ENCODE data around the gene TNFSF10.
"Not testable (repeated sequence)": the region's sequence is repeated elsewhere in the genome, so short reads cannot be mapped to it uniquely, and the experiment has no call there.

Gene TNFSF10

DNA sequence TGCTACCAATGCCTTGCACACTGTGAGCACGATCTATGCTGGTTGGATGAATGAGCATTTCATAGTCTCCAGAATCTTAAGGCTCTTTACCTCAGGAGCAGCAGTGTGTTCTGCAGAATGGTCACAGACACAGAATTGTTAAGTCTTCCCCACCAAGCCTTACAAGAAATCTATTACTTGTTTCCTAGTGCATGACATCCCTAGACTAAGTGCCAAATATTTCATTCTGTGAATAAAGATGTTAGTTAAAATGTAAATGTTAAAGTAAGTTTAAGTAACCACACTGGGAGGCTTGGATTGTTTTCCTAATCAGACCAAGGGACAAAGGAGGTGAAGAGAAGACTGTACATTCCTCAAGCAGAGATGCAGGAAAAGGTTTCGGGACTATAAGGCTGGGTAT is 4.1 kb upstream of the TNFSF10 start:
- Histone ChIP-seq H3K4me3 (ENCODE audit: low read depth in 1 of 2, low read length in 2 of 2) (no peak overlapping the region), H3K9me3 (ENCODE audit: insufficient read depth, low read length, severe bottlenecking) (no peaks in the 10 kb centered on the region), H3K27me3 (ENCODE audit: insufficient read depth, low read length, poor library complexity) (no peaks in the 10 kb centered on the region), H3K36me3 (ENCODE audit: insufficient read depth, low read length) (no peaks in the 10 kb centered on the region; the same call in 1 of the 2 replicates), H3K4me1 (ENCODE audit: insufficient read depth, low read length) (peaks cover 49% of the 10 kb centered on the region), H2AFZ (ENCODE audit: low read depth, low read length) (no peak overlapping the region), H4K20me1 (ENCODE audit: insufficient read depth, low read length) (no peaks in the 10 kb centered on the region), H3K27ac (ENCODE audit: low read length) (no peak overlapping the region), H3K4me2 (ENCODE audit: insufficient read depth, low read length) (no peak overlapping the region), H3K9ac (ENCODE audit: low read depth, low read length) (no peak overlapping the region), H3K79me2 (ENCODE audit: insufficient read depth, low read length) (peaks cover 22% of the 10 kb centered on the region)
- ATAC-seq (ENCODE audit: insufficient read depth, low read depth), result no peak
- no peak for DNase-seq
- TF ChIP-seq, protein P1, sequence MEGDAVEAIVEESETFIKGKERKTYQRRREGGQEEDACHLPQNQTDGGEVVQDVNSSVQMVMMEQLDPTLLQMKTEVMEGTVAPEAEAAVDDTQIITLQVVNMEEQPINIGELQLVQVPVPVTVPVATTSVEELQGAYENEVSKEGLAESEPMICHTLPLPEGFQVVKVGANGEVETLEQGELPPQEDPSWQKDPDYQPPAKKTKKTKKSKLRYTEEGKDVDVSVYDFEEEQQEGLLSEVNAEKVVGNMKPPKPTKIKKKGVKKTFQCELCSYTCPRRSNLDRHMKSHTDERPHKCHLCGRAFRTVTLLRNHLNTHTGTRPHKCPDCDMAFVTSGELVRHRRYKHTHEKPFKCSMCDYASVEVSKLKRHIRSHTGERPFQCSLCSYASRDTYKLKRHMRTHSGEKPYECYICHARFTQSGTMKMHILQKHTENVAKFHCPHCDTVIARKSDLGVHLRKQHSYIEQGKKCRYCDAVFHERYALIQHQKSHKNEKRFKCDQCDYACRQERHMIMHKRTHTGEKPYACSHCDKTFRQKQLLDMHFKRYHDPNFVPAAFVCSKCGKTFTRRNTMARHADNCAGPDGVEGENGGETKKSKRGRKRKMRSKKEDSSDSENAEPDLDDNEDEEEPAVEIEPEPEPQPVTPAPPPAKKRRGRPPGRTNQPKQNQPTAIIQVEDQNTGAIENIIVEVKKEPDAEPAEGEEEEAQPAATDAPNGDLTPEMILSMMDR (IDR thresholded peaks at IDR 0.05; ENCODE audit: borderline replicate concordance, extremely low read depth, low read length, poor library complexity, severe bottlenecking), result no peak
- no peak for TF ChIP-seq EZH2 (IDR thresholded peaks at IDR 0.05; ENCODE audit: borderline replicate concordance, low read depth, low read length, severe bottlenecking)

DNA sequence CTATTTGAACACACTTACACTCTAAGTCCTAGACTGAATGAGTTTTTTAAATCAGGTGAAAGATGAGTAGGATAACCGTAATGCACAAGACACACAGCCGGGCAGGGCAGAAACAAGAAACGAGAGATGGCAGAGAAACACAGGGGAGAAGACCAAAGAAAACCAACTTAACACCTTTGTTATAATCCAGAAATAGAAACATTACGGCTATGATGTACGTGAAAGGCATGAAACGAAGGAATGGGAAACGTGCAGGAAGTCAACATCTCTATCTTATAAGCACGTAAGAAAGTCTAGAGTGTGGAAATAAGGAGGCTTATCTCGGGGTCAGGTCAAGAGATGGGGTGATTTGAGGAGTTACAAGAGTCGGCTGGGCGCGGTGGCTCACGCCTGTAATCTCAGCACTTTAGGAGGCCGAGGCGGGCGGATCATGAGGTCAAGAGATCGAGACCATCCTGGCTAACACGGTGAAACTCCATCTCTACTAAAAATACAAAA is 1.9 kb upstream of the TNFSF10 start:
- peak overlapping the region; percentile 96 for H3K27ac ChIP-seq (ENCODE audit: low read length)
- no peak for DNase-seq
- H3K36me3 ChIP-seq (ENCODE audit: insufficient read depth, low read length), result peaks cover 7% of the 10 kb centered on the region
- no peak overlapping the region for H2AFZ ChIP-seq (ENCODE audit: low read depth, low read length)
- H4K20me1 ChIP-seq (ENCODE audit: insufficient read depth, low read length), result no peaks in the 10 kb centered on the region
- H3K9ac ChIP-seq (ENCODE audit: low read depth, low read length), result no peak overlapping the region
- no peak for TF ChIP-seq EZH2 (IDR thresholded peaks at IDR 0.05; ENCODE audit: borderline replicate concordance, low read depth, low read length, severe bottlenecking)
- TF ChIP-seq, protein P1 (IDR thresholded peaks at IDR 0.05; ENCODE audit: borderline replicate concordance, extremely low read depth, low read length, poor library complexity, severe bottlenecking), result no peak
- H3K4me2 ChIP-seq (ENCODE audit: insufficient read depth, low read length), result no peak overlapping the region
- no peak overlapping the region for H3K4me3 ChIP-seq (ENCODE audit: low read depth in 1 of 2, low read length in 2 of 2)
- no peaks in the 10 kb centered on the region for H3K9me3 ChIP-seq (ENCODE audit: insufficient read depth, low read length, severe bottlenecking)
- no peaks in the 10 kb centered on the region for H3K27me3 ChIP-seq (ENCODE audit: insufficient read depth, low read length, poor library complexity)
- H3K79me2 ChIP-seq (ENCODE audit: insufficient read depth, low read length), result peaks cover 44% of the 10 kb centered on the region
- ATAC-seq (ENCODE audit: insufficient read depth, low read depth), result no peak
- peaks cover 46% of the 10 kb centered on the region for H3K4me1 ChIP-seq (ENCODE audit: insufficient read depth, low read length)

DNA sequence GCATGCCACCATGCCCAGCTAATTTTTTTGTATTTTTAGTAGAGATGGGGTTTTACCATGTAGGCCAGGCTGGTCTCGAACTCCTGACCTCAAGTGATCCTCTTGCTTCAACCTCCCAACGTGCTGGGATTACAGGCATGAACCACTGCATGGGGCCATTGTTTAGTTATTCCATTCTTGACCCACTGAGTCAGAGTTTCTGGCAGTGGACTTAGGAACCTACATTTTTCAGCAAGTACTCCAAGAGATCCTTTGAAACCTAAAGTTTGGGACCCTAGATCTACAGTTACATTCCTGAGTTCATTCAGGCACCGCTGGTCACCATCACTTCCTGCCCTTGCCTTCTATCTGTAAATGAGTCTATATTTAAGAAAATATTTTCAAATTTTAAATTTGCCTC is 1.4 kb upstream of the TNFSF10 start:
- Histone ChIP-seq H3K4me2 (ENCODE audit: insufficient read depth, low read length) (peak overlapping the region; percentile 67; the same call in 1 of the 2 replicates), H3K79me2 (ENCODE audit: insufficient read depth, low read length) (peaks cover 49% of the 10 kb centered on the region)
- no peak for ATAC-seq (ENCODE audit: insufficient read depth, low read depth)

DNA sequence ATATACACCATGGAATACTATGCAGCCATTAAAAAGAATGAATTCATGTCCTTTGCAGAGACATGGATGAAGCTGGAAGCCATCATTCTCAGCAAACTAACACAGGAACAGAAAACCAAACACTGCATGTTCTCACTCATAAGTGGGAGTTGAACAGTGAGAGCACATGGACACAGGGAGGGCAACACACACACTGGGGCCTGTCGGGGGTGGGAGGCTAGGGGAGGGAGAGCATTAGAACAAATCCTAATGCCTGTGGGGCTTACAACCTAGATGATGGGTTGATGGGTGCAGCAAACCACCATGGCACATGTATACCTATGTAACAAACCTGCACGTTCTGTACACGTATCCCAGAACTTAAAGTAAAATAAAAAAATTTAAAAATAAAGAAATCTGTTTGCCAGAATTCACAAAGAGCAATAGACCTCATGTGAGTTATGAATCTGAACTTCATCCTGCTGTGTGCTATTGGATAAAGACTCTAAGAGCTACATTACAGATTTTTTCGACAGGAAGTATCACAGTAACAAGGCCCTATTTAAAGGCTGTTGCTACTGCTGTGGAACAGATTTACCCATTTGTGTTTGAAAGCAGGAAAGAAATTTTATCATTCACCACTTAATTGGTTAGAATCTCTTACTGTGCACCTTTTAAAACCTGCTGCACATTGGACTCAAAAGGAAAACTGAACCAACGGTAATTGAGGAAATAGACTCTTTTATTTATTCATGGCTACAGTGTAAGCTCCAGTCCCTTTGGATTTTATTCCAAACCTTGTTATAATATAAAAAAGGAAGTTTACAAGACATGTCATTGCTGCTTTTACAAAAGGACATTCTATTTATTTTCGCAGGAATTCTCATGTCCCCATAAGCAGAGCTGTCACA is 1.1 kb downstream of the TNFSF10 start:
- peak overlapping the region; percentile 67 for H3K4me2 ChIP-seq (ENCODE audit: insufficient read depth, low read length)
- H3K36me3 ChIP-seq (ENCODE audit: insufficient read depth, low read length), result peaks cover 25% of the 10 kb centered on the region
- H3K27me3 ChIP-seq (ENCODE audit: insufficient read depth, low read length, poor library complexity); H3K9me3 ChIP-seq (ENCODE audit: insufficient read depth, low read length, severe bottlenecking); H2AFZ ChIP-seq (ENCODE audit: low read depth, low read length); H4K20me1 ChIP-seq (ENCODE audit: insufficient read depth, low read length): not testable (repeated sequence)
- H3K4me1 ChIP-seq (ENCODE audit: insufficient read depth, low read length), result peaks cover 68% of the 10 kb centered on the region
- DNase-seq, result peak; percentile 61
- peaks cover 75% of the 10 kb centered on the region for H3K79me2 ChIP-seq (ENCODE audit: insufficient read depth, low read length)
- peak overlapping the region; percentile 96 for H3K27ac ChIP-seq (ENCODE audit: low read length)
- H3K9ac ChIP-seq (ENCODE audit: low read depth, low read length), result peak overlapping the region; percentile 79
- H3K4me3 ChIP-seq (ENCODE audit: low read depth in 1 of 2, low read length in 2 of 2), result peak overlapping the region; percentile 54 to 68
- ATAC-seq (ENCODE audit: insufficient read depth, low read depth), result peak; percentile 10; the same call in 1 of the 3 replicates

More for the DNA sequence above, 1.4 kb upstream of the TNFSF10 start:
- H3K4me3 ChIP-seq (ENCODE audit: low read depth in 1 of 2, low read length in 2 of 2), result no peak overlapping the region
- peaks cover 46% of the 10 kb centered on the region for H3K4me1 ChIP-seq (ENCODE audit: insufficient read depth, low read length)
- H2AFZ ChIP-seq (ENCODE audit: low read depth, low read length), result no peak overlapping the region
- H3K9ac ChIP-seq (ENCODE audit: low read depth, low read length), result peak overlapping the region; percentile 79; the same call in 1 of the 2 replicates
- TF ChIP-seq, protein P1 (IDR thresholded peaks at IDR 0.05; ENCODE audit: borderline replicate concordance, extremely low read depth, low read length, poor library complexity, severe bottlenecking), result no peak
- no peak for TF ChIP-seq EZH2 (IDR thresholded peaks at IDR 0.05; ENCODE audit: borderline replicate concordance, low read depth, low read length, severe bottlenecking)
- H3K36me3 ChIP-seq (ENCODE audit: insufficient read depth, low read length), result peaks cover 10% of the 10 kb centered on the region
- no peak for DNase-seq
- no peaks in the 10 kb centered on the region for H3K27me3 ChIP-seq (ENCODE audit: insufficient read depth, low read length, poor library complexity)
- no peaks in the 10 kb centered on the region for H3K9me3 ChIP-seq (ENCODE audit: insufficient read depth, low read length, severe bottlenecking)
- H3K27ac ChIP-seq (ENCODE audit: low read length), result peak overlapping the region; percentile 96
- no peaks in the 10 kb centered on the region for H4K20me1 ChIP-seq (ENCODE audit: insufficient read depth, low read length)

Data from DND-41 (cell line).